Panc1 (cell line): ENCODE data around the gene MEIS2.

Experiments
- CTCF ChIP-seq: fragments of 450-650 bp; IDR thresholded peaks from 2 replicates; pipeline ENCODE4 v1.5.1; 2017; ENCODE audit warnings: mild to moderate bottlenecking
- POLR2AphosphoS5 ChIP-seq: IDR thresholded peaks from 2 replicates; pipeline ENCODE4 v1.6.1; 2012; ENCODE audit warnings: mild to moderate bottlenecking, low read depth, low read length, moderate library complexity

DNA sequence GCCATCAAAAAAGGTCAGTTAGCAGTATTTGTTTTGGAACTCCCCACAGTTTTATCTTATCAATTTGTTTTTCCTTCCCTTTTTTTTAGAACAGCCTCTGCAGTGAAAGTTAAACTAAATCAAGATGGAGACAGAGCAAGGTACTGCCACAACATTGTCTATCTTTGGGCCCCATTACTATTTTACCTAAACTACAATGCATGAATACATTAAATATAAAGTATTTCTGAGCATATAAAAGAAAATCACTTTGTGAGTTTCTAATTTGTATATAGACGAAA is 139.5 kb downstream of the MEIS2 start:
- TF ChIP-seq POLR2AphosphoS5 (no peak), CTCF (no peak)
